NCI-H226 (cell line): ENCODE results near the gene WSCD2.

ENCODE experiments used
- DNase-seq: peaks from one replicate; pipeline ENCODE4 v3.0.0-alpha.2; 2015

The WSCD2 gene

GRCh38 chr12:108271951-108272872, 143.1 kb downstream of the WSCD2 start:
- DNase-seq, result no peak

DNA sequence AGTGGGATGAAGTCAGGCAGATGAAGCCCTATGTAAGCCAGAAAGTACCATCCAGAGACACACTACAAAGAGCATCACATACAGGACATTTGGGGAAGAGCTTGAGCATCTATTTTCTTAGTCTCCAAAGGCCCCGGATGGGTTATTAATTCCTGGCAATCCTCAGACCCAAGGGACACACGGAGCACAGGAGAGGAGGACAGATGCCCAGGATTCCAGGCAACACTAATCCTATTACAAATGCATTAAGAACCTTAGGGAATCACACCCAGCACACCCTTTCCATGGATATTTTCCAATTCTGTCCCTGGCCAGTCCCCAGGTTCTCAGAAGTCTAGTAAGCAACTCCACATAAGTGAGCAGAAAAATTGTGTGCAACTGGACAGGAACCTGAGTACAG, 144.1 kb downstream of the WSCD2 start:
- no peak for DNase-seq

DNA sequence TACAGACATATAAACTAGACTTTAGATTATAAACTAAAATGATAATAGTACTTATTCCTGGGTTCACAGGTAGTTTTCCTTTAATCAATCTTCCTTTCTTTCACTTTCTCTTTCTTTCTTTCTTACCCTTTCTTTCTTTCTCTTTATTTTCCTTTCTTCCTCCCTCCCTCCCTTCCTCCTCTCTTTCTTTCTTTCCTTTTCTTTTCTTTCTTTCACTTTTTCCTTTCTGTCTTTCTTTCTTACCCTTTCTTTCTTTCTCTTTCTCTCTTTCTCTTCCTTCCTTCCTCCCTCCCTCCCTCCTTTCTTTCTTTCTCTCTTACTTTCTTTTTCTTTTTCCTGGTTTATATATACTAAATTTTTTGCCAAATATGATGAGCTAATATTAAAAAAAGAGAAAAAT, 148.5 kb downstream of the WSCD2 start:
- no peak for DNase-seq

DNA sequence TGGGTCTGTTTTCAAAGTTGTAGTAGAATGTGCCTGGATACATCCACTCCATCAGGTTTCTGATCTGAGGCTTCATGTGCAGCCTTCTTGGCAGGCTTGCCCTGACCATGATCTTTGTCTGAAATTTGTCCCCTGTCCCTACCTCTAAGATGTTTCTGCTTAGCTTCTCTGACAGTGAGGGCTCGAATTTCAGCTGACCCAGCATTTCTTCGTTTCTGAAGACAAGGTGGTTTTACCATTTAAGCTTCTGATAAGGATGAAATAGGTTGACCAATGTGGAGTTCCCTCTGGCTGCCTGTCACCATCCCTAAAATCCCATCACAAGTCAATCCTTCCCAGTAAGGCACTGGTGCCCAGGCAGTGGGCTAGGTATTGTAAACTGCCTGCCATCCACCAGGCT, 153.1 kb downstream of the WSCD2 start:
- no peak for DNase-seq

- no peak for DNase-seq
These were observed 153.6 kb downstream of the WSCD2 start for GRCh38 chr12:108282676-108283075.

DNA sequence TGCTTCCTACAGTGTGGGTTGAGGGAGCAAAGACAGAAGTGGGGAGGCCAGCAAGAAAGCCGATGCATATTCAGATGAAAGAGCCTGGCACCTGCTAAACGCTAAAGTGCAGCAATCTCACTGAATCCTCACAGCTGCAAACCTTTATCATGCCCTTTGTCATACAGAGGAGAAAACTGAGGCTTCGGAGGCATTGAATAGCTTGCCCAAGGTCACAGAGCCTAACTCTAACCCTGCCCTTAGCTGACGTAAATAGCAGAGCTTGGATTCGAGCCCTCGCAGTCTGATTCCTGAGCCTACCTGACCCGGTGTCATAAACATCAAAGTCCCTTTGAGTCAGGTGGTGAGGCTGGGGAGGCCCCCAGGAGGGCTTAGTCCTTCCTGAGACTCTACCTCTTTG, 155.1 kb downstream of the WSCD2 start:
- DNase-seq, result no peak

GRCh38 chr12:108285016-108285415, 155.9 kb downstream of the WSCD2 start:
- no peak for DNase-seq

DNA sequence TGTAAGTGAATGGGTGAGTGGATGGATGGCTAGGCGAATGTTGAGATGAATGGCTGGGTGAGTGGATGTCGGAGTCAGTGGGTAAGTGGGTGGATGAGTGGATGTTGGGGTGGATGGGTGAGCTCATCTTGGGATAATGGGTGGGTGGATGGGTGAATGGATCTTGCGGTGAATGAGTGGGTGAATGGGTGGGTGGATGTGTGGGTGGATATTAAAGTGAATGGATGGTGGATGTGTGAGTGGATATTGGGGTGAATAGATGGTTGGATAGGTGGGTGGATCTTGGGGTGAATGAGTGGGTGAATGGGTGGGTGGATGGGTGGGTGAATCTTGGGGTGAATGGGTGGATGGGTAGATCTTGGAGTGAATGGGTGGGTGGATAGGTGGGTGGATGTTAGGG, 158.1 kb downstream of the WSCD2 start:
- no peak for DNase-seq

- DNase-seq, result no peak
These were observed 160.5 kb downstream of the WSCD2 start for GRCh38 chr12:108289350-108290161.

- no peak for DNase-seq
These were observed 166.6 kb downstream of the WSCD2 start for GRCh38 chr12:108295641-108296040.

DNA sequence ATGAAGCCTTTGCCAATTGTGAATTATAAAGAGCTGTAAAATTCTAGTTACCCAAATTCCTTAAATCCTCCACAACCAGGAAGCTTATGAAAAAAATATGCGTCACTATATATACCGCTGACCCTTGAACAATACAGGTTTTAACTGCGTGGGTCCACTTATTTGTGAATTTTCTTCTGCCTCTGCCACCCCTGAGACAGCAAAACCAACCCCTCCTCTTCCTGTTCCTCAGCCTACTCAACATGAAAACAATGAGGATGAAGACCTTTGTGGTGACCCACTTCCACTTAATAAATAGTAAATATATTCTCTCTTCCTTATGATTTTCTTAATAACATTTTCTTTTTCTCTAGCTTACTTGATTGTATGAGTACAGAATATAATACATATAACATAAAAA, 167.9 kb downstream of the WSCD2 start:
- no peak for DNase-seq

DNA sequence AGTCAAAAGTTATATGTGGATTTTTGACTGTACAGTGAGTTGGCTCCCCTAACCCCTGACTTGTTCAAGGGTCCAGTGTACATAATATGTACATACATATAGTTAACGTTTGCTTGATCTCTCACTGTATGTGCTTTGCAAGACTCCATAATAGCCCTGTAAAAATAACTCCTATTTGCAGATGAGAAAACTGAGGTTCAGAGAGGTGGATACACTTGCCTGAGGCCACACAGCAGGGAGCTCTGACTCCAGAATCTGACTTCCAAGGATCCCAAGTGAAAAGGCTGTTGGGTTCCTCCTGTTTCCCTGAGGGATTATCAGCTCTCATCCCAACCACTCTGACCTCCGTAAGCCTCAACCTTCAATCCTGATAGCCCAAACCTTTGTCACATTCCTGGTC, 168.3 kb downstream of the WSCD2 start:
- DNase-seq, result no peak

DNA sequence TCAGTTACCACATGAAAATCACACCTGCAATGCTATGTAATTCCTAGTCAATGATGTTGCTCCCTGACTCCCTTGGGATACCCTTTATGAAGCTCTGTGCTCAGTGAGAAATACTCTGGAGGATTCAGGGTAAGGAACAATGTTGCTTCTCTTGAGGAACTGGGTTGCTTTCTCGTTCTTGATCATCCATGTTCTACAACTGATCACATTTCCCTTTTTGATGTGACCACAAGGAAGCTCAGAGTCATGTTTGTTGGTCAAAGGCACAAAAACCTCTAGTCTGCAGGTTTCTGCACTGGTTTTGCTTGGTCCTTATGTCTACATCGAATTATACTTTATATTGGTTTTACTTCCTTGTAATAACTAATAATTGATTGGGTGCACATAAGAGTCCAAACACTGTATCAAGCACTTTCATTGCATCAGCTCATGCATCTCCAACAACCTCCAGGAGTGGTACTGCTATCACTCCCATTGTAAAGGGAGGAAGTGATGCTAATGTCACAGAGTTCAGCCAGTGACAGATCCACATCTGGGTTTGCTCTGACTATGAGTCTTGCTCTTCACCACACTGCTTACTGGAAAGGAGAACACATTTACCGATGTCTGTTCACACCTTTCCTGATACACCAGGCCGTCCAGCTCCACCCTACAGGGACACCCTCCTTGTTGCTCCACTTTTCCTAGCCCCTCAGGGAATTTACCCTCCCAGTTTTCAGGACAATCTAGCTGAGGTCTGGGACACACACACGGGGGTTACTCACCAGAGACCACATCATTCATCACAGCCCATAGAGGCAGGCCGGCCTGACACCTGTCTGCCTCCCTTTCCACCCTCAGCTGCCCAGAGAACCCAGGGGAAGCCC, 169.0 kb downstream of the WSCD2 start:
- DNase-seq, result no peak

DNA sequence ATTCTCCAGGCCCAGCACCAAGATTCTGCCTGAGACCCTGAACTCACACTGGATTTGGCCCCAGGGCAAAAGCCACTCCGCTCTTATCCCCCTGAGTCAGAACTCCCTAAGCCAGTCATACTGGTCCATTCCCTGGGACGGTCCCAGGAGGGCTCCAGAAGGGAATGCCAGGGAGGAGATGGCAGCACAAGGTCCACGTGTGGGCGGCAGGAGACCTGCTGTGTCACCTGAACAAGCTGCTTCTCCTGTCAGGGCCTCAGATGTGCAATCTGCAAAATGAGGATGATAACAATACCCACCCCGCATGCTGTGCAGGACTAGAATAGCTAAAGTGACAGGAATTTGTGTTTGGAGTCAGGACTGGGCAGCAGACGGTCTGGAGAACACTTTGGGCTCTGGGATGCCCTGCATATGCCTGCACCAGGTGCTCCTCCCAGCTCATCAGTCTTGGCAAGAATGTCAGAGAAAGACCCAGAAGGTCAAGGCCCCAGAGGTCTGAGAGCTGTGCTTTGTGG, 169.7 kb downstream of the WSCD2 start:
- no peak for DNase-seq

GRCh38 chr12:108299516-108299915, 170.4 kb downstream of the WSCD2 start:
- DNase-seq, result no peak
